Spleen (tissue), 11 donors: ENCODE data around the gene FNTB. TPM values are rescaled to one million over a fixed set of nuclear protein-coding genes. Genes with fewer than 3 reads are reported as not detected.

ENCODE experiments used
- DNase-seq: peaks from one replicate; pipeline ENCODE4 v3.0.0-alpha.2; 2020
- H3K27ac ChIP-seq, 8 donors: fragments of 200-600 bp; sonication (generic) in 7 of 8; 1 replicate in 4 of 8; 2 replicates in 4 of 8; pipeline versions ENCODE4 v1.5.0 to v1.8.0; 2016 to 2021; ENCODE audit warnings: inconsistent platforms in 4 of 8, mild to moderate bottlenecking in 4 of 8, moderate library complexity in 1 of 8
- H3K27me3 ChIP-seq, 7 donors: fragments of 200-600 bp; sonication (generic) in 6 of 7; replicated peaks in 1 of 7; 1 replicate in 4 of 7; 2 replicates in 3 of 7; pipeline versions ENCODE4 v1.5.0 to v1.8.0; 2016 to 2021; ENCODE audit warnings: inconsistent platforms in 3 of 7, mild to moderate bottlenecking in 1 of 7
- H3K36me3 ChIP-seq, 6 donors: fragments of 200-600 bp; sonication (generic) in 5 of 6; 1 replicate in 4 of 6; 2 replicates in 2 of 6; pipeline versions ENCODE4 v1.5.0 to v1.8.0; 2016 to 2021; ENCODE audit warnings: inconsistent platforms in 2 of 6
- H3K4me1 ChIP-seq, 6 donors: fragments of 200-600 bp; sonication (generic) in 5 of 6; 1 replicate in 3 of 6; 2 replicates in 3 of 6; pipeline versions ENCODE4 v1.5.0 to v1.8.0; 2016 to 2021; ENCODE audit warnings: inconsistent platforms in 3 of 6
- H3K4me3 ChIP-seq, 8 donors: fragments of 200-600 bp; sonication (generic) in 7 of 8; 1 replicate in 4 of 8; 2 replicates in 4 of 8; pipeline versions ENCODE4 v1.5.0 to v1.8.0; 2016 to 2021; ENCODE audit warnings: inconsistent platforms in 4 of 8, mild to moderate bottlenecking in 4 of 8, moderate library complexity in 2 of 8
- H3K9me3 ChIP-seq, 8 donors: fragments of 200-600 bp; sonication (generic) in 7 of 8; 1 replicate in 4 of 8; 2 replicates in 4 of 8; pipeline versions ENCODE4 v1.5.0 to v1.8.0; 2016 to 2021; ENCODE audit warnings: inconsistent platforms in 4 of 8
- POLR2A ChIP-seq, 3 donors: fragments of 450-650 bp; IDR thresholded peaks; one replicate each; pipeline ENCODE4 v1.5.1; 2017; ENCODE audit warnings: antibody characterized with exemption in 3 of 3, mild to moderate bottlenecking in 1 of 3
- POLR2AphosphoS5 ChIP-seq, 3 donors: sonication (generic); formaldehyde crosslinking; IDR thresholded peaks; one replicate each; pipeline ENCODE4 v1.5.1; 2017; ENCODE audit warnings: antibody characterized with exemption in 3 of 3
- WGBS, 5 donors: extraction: QIAGEN DNeasy Blood & Tissue Kit in 3 of 5; methylation state at CpG; one replicate each; pipeline versions ENCODE4 v1.1.5 to v1.1.7; 2013 to 2018; 5-methylcytosine and 5-hydroxymethylcytosine counted together
- intact Hi-C: fragments of 100-400 bp; cut with DNase I; formaldehyde crosslinking; loops from one replicate; pipeline ENCODE4 v1.15.0; 2023; ENCODE audit warnings: low total_unique reads
- polyA plus RNA-seq, 3 donors: library from polyadenylated mRNA; stranded (reverse); fragments of 200-250 nt; gene quantifications; one replicate each; pipeline ENCODE4 v1.2.1, GENCODE V29; 2013
- total RNA-seq, 7 donors: library from RNA; depleted of rRNA in 3 of 7; stranded (reverse); fragments of >200 nt in 3 of 7; fragmentation: NEBNext Ultra II Directional in 4 of 7; extraction: Animal tissue kit (Norgen Biotek cat#: 25700) in 4 of 7; gene quantifications; one replicate each; pipeline versions ENCODE4 v1.1.0 to v1.2.1, GENCODE V29; 2016 to 2021
- TF ChIP-seq, protein P1 (sequence below), 11 experiments: fragments of 200-600 bp in 7 of 11; fragments of 450-650 bp in 4 of 11; sonication (generic) in 4 of 11; IDR thresholded peaks in 8 of 11; conservative IDR thresholded peaks in 3 of 11; 1 replicate in 7 of 11; 2 replicates in 4 of 11; pipeline versions ENCODE4 v1.4.0 to v1.8.0; 2016 to 2021; ENCODE audit warnings: antibody characterized with exemption in 11 of 11, inconsistent platforms in 4 of 11, mild to moderate bottlenecking in 1 of 11
- donor health status: healthy with polysubstance abuse.
- donor health status: DM: no; HTN: no; CAD: no; lungs with moderate emphysema.
- donor health status: DM: no; HTN: no; CAD: no.
- donor health status: Bipolar disorder and iron deficiency.
- donor health status: healthy.
- donor health status: DM: no; HTN: no; CAD: no.
- donor health status: DM: yes; HTN: yes; CAD: no.

The FNTB gene
- total and polyA plus RNA-seq, 10 donors = 4.7 to 17.0 (median 10.0) TPM

DNA sequence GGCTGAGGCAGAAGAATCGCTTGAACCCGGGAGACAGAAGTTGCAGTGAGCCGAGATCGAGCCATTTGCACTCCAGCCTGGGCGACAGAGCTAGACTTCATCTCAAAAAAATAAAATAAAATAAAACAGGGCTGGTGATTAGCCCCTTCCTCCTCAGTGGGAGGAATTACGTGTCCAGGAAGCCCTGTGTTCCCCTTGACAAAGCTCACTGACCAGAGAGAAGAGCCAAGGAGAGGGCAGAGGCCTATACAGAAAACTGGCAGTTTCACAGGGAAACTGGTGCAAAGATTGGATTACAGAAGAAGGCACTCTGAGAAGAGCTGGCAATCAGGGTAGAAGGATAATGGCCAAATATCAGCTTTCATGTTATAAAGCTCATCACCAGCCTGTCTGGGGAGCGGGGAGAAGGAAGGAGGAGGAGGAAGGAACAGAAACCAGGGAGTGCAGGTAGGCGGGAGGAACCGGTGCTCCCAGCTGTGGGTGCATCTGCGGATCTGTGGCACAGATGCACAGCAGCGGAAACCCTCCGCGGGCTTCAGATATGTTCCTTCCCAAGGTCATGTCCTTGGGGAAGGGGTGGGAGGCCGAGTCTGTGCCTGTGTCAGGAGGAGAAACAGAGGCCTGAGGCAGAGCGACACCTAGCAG lies 21.2 kb upstream of the FNTB start:
- no peak for TF ChIP-seq POLR2A (IDR thresholded peaks at IDR 0.05)
- TF ChIP-seq, protein P1, sequence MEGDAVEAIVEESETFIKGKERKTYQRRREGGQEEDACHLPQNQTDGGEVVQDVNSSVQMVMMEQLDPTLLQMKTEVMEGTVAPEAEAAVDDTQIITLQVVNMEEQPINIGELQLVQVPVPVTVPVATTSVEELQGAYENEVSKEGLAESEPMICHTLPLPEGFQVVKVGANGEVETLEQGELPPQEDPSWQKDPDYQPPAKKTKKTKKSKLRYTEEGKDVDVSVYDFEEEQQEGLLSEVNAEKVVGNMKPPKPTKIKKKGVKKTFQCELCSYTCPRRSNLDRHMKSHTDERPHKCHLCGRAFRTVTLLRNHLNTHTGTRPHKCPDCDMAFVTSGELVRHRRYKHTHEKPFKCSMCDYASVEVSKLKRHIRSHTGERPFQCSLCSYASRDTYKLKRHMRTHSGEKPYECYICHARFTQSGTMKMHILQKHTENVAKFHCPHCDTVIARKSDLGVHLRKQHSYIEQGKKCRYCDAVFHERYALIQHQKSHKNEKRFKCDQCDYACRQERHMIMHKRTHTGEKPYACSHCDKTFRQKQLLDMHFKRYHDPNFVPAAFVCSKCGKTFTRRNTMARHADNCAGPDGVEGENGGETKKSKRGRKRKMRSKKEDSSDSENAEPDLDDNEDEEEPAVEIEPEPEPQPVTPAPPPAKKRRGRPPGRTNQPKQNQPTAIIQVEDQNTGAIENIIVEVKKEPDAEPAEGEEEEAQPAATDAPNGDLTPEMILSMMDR (IDR thresholded peaks at IDR 0.05 in 8 of 11, conservative IDR thresholded peaks at IDR 0.05 in 3 of 11) = no peak
- no peak for TF ChIP-seq POLR2AphosphoS5 (IDR thresholded peaks at IDR 0.05)
- H3K36me3 ChIP-seq = no peaks in the 10 kb centered on the region
- WGBS, 5 donors = 74 to 89% (median 81%) methylated on average over 15 of the region's 15 CpGs
- H3K9me3 ChIP-seq = no peaks in the 10 kb centered on the region
- no peak overlapping the region for H3K4me3 ChIP-seq
- no peak for DNase-seq
- H3K27ac ChIP-seq = no peak overlapping the region
- peaks cover 0 to 12% (median 0%) of the 10 kb centered on the region in 6 donors for H3K4me1 ChIP-seq
- intact Hi-C loops = no loop called here
- H3K27me3 ChIP-seq = peaks cover 0 to 3% (median 0%) of the 10 kb centered on the region in 7 donors

GRCh38 chr14:64966976-64967375 lies 19.7 kb upstream of the FNTB start:
- no peak for DNase-seq
- peaks cover 0 to 26% (median 11%) of the 10 kb centered on the region in 6 donors for H3K4me1 ChIP-seq
- no peak for TF ChIP-seq POLR2AphosphoS5 (IDR thresholded peaks at IDR 0.05)
- TF ChIP-seq, protein P1 (IDR thresholded peaks at IDR 0.05 in 8 of 11, conservative IDR thresholded peaks at IDR 0.05 in 3 of 11) = no peak
- TF ChIP-seq POLR2A (IDR thresholded peaks at IDR 0.05) = no peak
- H3K36me3 ChIP-seq = no peaks in the 10 kb centered on the region
- 47 to 100% (median 100%) methylated on average over 2 of the region's 2 CpGs for WGBS, 5 donors
- H3K27ac ChIP-seq = no peak overlapping the region
- H3K27me3 ChIP-seq = peaks cover 0 to 17% (median 7%) of the 10 kb centered on the region in 7 donors
- no peak overlapping the region for H3K4me3 ChIP-seq
- intact Hi-C loops = no loop called here
- H3K9me3 ChIP-seq = no peaks in the 10 kb centered on the region

- Histone ChIP-seq H3K9me3 (no peaks in the 10 kb centered on the region), H3K27ac (no peak overlapping the region), H3K4me1 (peaks cover 0 to 33% (median 15%) of the 10 kb centered on the region in 6 donors), H3K27me3 (peaks cover 0 to 27% (median 7%) of the 10 kb centered on the region in 7 donors), H3K36me3 (no peaks in the 10 kb centered on the region), H3K4me3 (no peak overlapping the region)
- WGBS, 5 donors = 91 to 97% (median 94%) methylated on average over 7 of the region's 7 CpGs
- no peak for DNase-seq
- intact Hi-C loops = no loop called here
- no peak for TF ChIP-seq POLR2A (IDR thresholded peaks at IDR 0.05)
Measured at GRCh38 chr14:64968167-64968566, 18.5 kb upstream of the FNTB start.

DNA sequence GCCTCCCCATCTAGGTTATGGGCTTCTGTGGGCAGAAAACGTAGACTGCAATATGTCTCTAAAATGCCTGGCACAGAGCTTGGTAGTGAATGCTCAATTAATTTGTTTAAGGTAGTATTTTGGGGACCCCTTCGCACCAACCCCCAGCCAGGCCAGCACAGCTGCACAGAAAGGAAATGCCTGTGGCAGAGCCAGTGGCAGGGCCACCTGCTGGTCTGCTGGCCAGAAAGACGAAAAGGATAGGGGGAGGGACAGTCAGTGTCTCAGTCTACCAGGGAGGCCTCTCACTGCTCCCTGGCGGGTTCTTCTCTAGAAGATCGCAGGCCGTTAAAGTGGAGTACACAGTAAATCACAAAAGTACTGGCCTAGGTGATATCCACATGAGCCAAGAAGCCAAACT lies 18.0 kb upstream of the FNTB start:
- Histone ChIP-seq H3K27me3 (peaks cover 0 to 28% (median 7%) of the 10 kb centered on the region in 7 donors), H3K9me3 (no peaks in the 10 kb centered on the region), H3K36me3 (no peaks in the 10 kb centered on the region), H3K4me3 (no peak overlapping the region), H3K27ac (no peak overlapping the region), H3K4me1 (peaks cover 0 to 33% (median 15%) of the 10 kb centered on the region in 6 donors)
- 69 to 80% (median 71%) methylated on average over 6 of the region's 6 CpGs for WGBS, 5 donors
- TF ChIP-seq POLR2AphosphoS5 (IDR thresholded peaks at IDR 0.05) = no peak
- TF ChIP-seq POLR2A (IDR thresholded peaks at IDR 0.05) = no peak
- TF ChIP-seq, protein P1 (IDR thresholded peaks at IDR 0.05 in 8 of 11, conservative IDR thresholded peaks at IDR 0.05 in 3 of 11) = no peak
- intact Hi-C loops = no loop called here
- no peak for DNase-seq
